HL-60/S4 (cell line): ENCODE measurements around the gene TSPAN9.

Experiments
- in situ Hi-C: fragments of 300-500 bp; cut with MboI; formaldehyde crosslinking; loops from 2 replicates; pipeline ENCODE4 v1.14.3; 2022; ENCODE audit warnings: low sequenced_read_pairs

The TSPAN9 gene

DNA sequence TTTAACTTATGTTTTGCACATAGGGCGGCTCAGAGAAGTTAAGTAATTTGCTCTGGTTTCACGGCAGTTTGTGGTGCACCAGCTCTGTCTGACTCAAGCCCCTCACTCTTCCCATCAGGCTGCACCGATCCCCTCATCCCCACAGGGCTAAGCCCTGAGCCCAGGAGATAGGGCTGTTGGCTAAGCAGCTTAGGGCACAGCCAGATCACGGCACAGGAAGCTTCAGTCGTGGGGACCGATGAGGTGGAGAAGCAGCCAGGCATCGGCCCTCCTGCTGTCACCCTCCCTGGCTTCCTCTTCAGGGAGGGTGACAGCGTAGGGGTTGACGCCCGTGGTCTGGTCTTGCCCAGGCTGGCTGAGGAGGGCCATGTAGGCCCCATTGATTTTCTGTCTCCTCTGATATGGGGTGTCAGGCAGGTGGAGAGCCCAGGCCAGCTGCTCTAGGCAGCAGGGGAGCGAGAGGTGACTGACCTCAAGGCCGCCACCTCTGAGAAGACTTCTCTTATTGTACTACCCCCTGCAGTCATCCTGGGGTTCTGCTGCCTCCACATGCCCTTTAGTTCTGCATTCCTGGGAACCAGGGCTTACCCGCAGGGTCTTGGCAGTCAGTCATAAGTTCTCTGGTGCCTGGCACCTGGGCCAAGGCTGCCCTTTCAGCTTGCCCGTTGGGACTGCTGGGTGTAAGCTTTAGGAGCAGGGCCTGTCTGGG is 166.4 kb downstream of the TSPAN9 start:
- in situ Hi-C loops: no loop called here

- in situ Hi-C loops: no loop called here
Observed at GRCh38 chr12:3244219-3244750, 167.1 kb downstream of the TSPAN9 start.

GRCh38 chr12:3246253-3246652 is 169.1 kb downstream of the TSPAN9 start:
- in situ Hi-C loops: no loop called here

- in situ Hi-C loops: no loop called here
Observed at GRCh38 chr12:3247077-3247476, 169.9 kb downstream of the TSPAN9 start.

- in situ Hi-C loops: no loop called here
Observed at GRCh38 chr12:3247629-3248161, 170.5 kb downstream of the TSPAN9 start.

- in situ Hi-C loops: no loop called here
Observed at GRCh38 chr12:3249081-3249800, 172.1 kb downstream of the TSPAN9 start.

GRCh38 chr12:3250034-3250433 is 172.9 kb downstream of the TSPAN9 start:
- in situ Hi-C loops: no loop called here

DNA sequence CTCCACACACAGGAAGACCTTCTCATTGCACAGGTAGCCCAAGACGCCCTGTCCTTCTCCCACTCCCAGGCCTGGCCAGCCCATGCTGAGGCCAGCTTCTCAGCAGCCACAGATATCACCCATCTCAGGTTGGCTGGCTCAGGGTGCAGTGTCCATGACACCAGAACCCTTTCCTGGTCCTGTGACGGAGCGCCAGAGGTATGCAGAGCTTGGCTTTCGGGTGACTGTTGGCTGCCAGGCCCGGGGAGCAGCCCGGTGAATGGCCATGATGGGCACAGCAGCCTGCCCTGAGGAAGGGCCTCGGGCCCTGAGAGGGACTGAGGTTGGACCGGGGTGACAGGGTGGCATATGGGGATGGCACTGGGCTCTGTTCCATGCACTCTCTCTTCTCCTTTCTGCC is 173.4 kb downstream of the TSPAN9 start:
- in situ Hi-C loops: no loop called here

- in situ Hi-C loops: no loop called here
Observed at GRCh38 chr12:3251067-3251466, 173.9 kb downstream of the TSPAN9 start.

- in situ Hi-C loops: no loop called here
Observed at GRCh38 chr12:3251691-3252090, 174.5 kb downstream of the TSPAN9 start.

GRCh38 chr12:3252450-3252891 is 175.3 kb downstream of the TSPAN9 start:
- in situ Hi-C loops: no loop called here

- in situ Hi-C loops: no loop called here
Observed at GRCh38 chr12:3253682-3254275, 176.6 kb downstream of the TSPAN9 start.

DNA sequence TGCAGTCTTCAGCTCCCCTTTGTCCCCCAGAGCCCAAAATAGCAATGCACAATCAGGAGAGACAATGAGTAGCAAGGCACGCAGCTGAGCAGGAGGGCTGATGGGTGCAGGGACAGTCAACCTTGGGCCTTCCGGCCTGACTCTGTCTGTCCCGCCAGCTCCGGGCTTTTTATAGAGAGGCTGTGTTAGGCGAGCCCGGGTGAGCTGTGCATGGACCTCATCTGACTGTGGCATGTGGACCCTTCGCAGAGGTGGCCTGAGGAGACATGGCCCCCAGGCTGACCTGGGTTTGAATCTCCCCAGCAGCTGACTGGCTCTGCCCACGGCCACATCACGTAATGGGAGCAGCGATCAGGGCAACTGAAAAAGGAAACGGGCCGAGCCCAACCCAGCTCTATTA is 177.9 kb downstream of the TSPAN9 start:
- in situ Hi-C loops: no loop called here

DNA sequence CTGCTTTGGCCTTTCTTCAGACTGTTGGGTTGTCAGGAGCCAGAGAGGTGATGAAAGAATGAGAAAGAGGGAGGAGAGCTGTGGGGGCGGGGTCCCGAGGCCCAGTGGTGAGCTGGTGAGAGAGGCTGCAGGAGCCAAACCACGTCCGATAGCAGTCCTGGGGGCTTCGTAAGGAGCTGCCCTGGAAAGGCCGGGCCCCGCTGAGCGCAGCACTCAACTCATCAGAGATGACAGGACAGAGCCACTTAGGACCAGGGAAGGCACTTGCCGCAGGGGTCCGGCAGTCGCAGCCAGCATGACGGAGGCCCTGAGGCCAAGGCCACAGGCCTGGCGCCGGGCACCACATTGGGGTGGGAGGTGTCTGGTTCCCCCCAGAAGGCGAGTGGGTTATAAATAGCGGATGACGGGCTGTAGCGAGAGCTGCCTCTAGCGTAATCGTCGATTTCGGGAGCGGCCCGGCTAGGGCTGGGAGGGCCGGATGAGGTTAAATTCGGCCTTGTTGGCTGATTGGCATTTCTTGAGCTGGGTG is 179.0 kb downstream of the TSPAN9 start:
- in situ Hi-C loops: no loop called here

GRCh38 chr12:3257411-3257810 is 180.2 kb downstream of the TSPAN9 start:
- in situ Hi-C loops: no loop called here

DNA sequence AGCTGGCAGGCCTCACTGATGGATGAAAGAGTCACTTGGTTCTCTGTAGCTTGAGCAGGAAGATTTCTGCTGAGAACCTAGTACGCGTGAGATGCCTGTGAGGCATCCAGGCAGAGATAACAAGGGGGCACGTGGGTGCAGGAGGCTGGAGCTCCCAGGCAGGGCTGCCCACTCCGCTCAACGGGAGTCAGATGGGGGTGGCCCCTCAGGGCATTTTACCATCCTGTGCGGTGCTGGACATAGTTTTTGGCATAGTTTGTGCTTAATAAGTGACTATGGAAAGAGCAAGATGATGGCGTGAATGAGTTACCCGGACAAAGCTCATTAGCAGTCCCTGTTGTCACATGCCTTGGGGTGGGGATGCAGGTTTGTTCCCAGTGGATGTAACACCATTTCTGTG is 182.8 kb downstream of the TSPAN9 start:
- in situ Hi-C loops: no loop called here

DNA sequence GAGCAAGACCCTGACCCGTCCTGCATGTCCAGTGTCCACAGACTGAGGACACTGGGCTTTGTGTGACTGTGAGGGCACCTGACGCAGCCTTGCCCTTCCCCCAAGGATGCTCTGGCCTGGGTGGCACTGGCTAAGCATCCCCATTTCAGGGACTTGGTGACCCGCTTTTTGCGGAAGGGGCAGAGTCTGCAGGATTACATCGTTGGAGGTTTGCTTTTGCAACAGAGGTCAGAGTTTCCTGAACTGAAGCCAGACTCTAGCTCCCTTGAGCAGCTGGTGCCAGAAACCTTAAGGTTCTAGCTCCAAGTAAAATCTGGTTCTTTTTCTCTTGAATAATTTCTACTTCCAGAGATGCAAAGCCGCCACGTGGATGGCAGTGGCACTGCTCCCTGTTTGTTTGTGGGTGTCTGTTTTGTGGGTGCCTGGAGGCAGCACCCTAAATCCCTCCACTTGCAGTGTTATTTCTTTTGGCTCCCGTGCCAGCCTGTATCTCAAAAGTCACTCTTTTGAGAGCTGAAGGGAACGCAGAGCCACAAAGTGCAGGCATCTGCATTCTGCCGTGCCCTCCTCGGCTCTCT is 184.7 kb downstream of the TSPAN9 start:
- in situ Hi-C loops: no loop called here

GRCh38 chr12:3262470-3262869 is 185.3 kb downstream of the TSPAN9 start:
- in situ Hi-C loops: no loop called here

DNA sequence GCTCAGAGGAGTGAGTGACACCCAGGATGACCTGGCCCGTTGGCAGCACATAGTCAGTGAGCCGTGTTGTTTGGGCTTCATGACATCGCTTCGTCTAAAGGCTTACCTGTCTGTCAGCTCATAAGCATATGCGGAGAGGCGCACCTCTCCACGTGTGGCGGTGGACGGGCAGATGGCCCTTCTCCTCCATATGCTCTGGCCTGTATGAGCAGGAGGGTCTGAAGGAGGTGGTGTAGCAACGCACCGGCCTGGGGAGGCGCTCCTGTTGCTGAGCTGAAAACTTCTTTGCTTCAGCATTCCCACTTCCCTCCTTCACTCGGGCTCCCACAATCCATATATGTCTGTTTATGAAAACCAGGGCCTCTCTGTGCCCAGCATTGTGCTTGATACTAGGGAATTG is 186.1 kb downstream of the TSPAN9 start:
- in situ Hi-C loops: no loop called here

- in situ Hi-C loops: no loop called here
Observed at GRCh38 chr12:3263939-3264922, 187.1 kb downstream of the TSPAN9 start.
